ENCODE results near the gene KCNQ1.

KCNQ1 gene

GRCh38 chr11:2524446-2525165 lies 79.8 kb downstream of the KCNQ1 start:
- H3K27me3 ChIP-seq (ENCODE audit: control insufficient read depth, insufficient read depth, low read length) = peaks cover 13% of the 10 kb centered on the region
- no peaks in the 10 kb centered on the region for H3K4me1 ChIP-seq (ENCODE audit: control insufficient read depth, insufficient read depth, low read length)
- no peaks in the 10 kb centered on the region for H3K9me3 ChIP-seq (ENCODE audit: control insufficient read depth, insufficient read depth, low read depth, low read length)
- no peak overlapping the region for H3K27ac ChIP-seq (ENCODE audit: low read depth, low read length)
- H3K9ac ChIP-seq (ENCODE audit: low read length) = no peak overlapping the region
- H3K36me3 ChIP-seq (ENCODE audit: control insufficient read depth, insufficient read depth, low read length) = no peaks in the 10 kb centered on the region
- no peak overlapping the region for H3K4me3 ChIP-seq (ENCODE audit: low read depth, low read length)

- Histone ChIP-seq H3K4me3 (ENCODE audit: low read depth, low read length) (no peak overlapping the region), H3K9ac (ENCODE audit: low read length) (no peak overlapping the region), H3K9me3 (ENCODE audit: control insufficient read depth, insufficient read depth, low read depth, low read length) (no peaks in the 10 kb centered on the region), H3K27me3 (ENCODE audit: control insufficient read depth, insufficient read depth, low read length) (peaks cover 13% of the 10 kb centered on the region), H3K4me1 (ENCODE audit: control insufficient read depth, insufficient read depth, low read length) (no peaks in the 10 kb centered on the region), H3K36me3 (ENCODE audit: control insufficient read depth, insufficient read depth, low read length) (no peaks in the 10 kb centered on the region), H3K27ac (ENCODE audit: low read depth, low read length) (no peak overlapping the region)
These were observed 80.5 kb downstream of the KCNQ1 start for GRCh38 chr11:2525166-2525861.

DNA sequence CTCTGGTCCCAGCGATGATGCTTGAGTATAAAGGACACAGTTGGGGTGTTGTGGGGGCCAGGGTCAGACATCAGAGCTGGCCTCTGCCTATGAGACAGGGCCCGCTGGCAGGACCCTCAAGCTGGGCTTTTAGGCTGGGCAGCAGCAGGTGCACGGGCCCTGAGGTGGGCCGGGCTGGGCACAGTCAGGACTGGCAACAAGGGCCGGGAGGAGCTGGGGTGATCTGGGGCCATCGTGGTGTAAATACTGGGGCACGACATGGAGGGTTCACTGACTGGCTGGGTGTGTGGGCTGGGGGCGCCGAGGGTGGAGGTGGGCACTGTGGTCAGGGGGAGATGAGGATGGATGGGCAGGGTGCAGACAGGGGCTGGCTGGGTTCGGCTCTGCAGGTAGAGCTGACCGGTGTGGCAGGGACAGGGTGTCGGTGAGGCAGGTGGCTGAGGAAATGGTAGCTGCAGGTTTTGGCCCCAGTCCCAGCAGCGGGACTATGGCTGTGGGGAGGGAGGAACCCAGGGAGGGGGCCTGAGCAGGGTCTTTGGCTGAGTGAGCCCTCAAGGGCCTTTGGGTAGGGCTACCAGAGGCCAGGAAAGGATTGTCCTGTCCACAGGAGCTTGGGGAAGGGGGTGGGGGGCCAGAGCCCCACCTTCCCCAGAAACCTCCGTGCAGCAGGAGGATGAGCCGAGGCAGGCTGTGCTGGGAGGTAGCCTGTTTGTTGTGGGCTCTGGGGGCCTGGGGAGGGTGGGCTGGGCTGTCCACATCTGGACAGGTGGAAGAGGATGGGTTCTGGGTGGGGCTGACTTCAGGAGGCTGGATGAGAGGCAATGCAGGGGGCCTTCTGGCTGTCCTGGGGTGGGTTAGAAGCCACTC lies 81.4 kb downstream of the KCNQ1 start:
- H3K27me3 ChIP-seq (ENCODE audit: control insufficient read depth, insufficient read depth, low read length) = peaks cover 7% of the 10 kb centered on the region
- H3K4me3 ChIP-seq (ENCODE audit: low read depth, low read length) = no peak overlapping the region
- H3K36me3 ChIP-seq (ENCODE audit: control insufficient read depth, insufficient read depth, low read length) = no peaks in the 10 kb centered on the region
- no peaks in the 10 kb centered on the region for H3K9me3 ChIP-seq (ENCODE audit: control insufficient read depth, insufficient read depth, low read depth, low read length)
- no peak overlapping the region for H3K9ac ChIP-seq (ENCODE audit: low read length)
- no peak overlapping the region for H3K27ac ChIP-seq (ENCODE audit: low read depth, low read length)
- H3K4me1 ChIP-seq (ENCODE audit: control insufficient read depth, insufficient read depth, low read length) = no peaks in the 10 kb centered on the region

- Histone ChIP-seq H3K4me3 (ENCODE audit: low read depth, low read length) (no peak overlapping the region), H3K9me3 (ENCODE audit: control insufficient read depth, insufficient read depth, low read depth, low read length) (no peaks in the 10 kb centered on the region), H3K27ac (ENCODE audit: low read depth, low read length) (no peak overlapping the region), H3K9ac (ENCODE audit: low read length) (no peak overlapping the region), H3K4me1 (ENCODE audit: control insufficient read depth, insufficient read depth, low read length) (no peaks in the 10 kb centered on the region), H3K27me3 (ENCODE audit: control insufficient read depth, insufficient read depth, low read length) (peaks cover 4% of the 10 kb centered on the region; the same call in 1 of the 2 replicates), H3K36me3 (ENCODE audit: control insufficient read depth, insufficient read depth, low read length) (no peaks in the 10 kb centered on the region)
These were observed 82.1 kb downstream of the KCNQ1 start for GRCh38 chr11:2526808-2527381.

GRCh38 chr11:2527621-2528291 lies 82.9 kb downstream of the KCNQ1 start:
- Histone ChIP-seq H3K36me3 (ENCODE audit: control insufficient read depth, insufficient read depth, low read length) (no peaks in the 10 kb centered on the region), H3K4me3 (ENCODE audit: low read depth, low read length) (no peak overlapping the region), H3K9ac (ENCODE audit: low read length) (no peak overlapping the region), H3K4me1 (ENCODE audit: control insufficient read depth, insufficient read depth, low read length) (no peaks in the 10 kb centered on the region), H3K9me3 (ENCODE audit: control insufficient read depth, insufficient read depth, low read depth, low read length) (no peaks in the 10 kb centered on the region), H3K27ac (ENCODE audit: low read depth, low read length) (no peak overlapping the region), H3K27me3 (ENCODE audit: control insufficient read depth, insufficient read depth, low read length) (peaks cover 4% of the 10 kb centered on the region; the same call in 1 of the 2 replicates)

DNA sequence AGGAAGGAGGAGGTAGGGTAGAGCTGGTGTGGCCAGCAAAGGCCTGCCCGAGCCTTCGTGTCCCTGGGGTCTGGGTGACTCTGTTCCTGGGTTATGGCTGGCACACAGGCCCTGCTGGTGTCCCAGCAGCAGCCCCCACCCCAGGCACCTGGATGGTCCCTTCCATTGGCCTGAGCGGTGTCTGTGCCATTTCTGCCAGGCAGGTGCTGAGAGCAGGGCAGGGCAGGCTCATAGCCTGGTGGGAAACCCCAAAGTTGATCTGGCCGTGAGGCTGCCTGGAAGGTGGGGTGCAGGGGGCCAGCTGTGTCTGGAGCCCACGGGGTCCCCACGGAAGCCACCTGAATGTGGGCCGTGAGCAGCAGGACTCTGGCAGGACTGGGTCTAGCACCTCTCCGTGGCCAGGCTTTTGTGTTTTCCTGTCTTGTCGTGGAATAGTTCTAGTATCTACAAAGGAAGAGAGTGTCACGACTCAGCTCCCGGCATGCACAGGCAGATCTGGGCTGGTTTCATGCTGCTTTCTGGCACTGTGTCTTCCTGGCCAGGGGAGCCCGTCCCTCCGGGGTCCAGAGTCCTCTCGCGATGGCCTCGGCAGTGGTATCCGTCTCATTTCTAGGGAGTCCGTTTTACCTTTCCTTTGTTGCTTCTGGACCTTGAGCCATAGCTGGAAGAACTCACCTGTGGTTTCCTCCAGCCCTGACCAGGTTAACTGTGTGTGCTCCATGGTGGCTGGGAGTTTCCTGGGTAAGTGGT lies 83.7 kb downstream of the KCNQ1 start:
- Histone ChIP-seq H3K4me1 (ENCODE audit: control insufficient read depth, insufficient read depth, low read length) (peaks cover 6% of the 10 kb centered on the region), H3K9ac (ENCODE audit: low read length) (no peak overlapping the region), H3K27ac (ENCODE audit: low read depth, low read length) (no peak overlapping the region), H3K9me3 (ENCODE audit: control insufficient read depth, insufficient read depth, low read depth, low read length) (no peaks in the 10 kb centered on the region), H3K36me3 (ENCODE audit: control insufficient read depth, insufficient read depth, low read length) (no peaks in the 10 kb centered on the region), H3K4me3 (ENCODE audit: low read depth, low read length) (no peak overlapping the region), H3K27me3 (ENCODE audit: control insufficient read depth, insufficient read depth, low read length) (peaks cover 4% of the 10 kb centered on the region; the same call in 1 of the 2 replicates)

DNA sequence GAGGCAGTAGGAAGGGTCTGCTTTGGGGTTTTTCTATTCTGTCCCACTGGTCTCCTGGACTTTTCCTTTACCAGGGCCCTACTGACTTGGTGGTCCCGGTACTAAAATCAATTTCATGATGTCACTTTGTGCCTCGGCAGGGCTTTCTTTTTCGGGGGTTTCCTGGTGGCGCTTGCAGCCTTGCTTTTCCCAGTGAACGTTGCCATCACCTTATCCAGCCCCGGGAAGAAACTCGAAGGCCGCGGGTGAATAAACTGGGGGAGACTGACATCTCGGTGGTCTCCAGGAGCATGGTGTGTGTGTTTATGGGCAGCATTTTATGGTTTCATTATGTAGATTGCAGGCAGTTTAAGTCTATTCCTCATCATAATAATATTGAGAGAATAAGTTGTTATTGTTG lies 84.4 kb downstream of the KCNQ1 start:
- peaks cover 12% of the 10 kb centered on the region for H3K4me1 ChIP-seq (ENCODE audit: control insufficient read depth, insufficient read depth, low read length)
- no peak overlapping the region for H3K27ac ChIP-seq (ENCODE audit: low read depth, low read length)
- H3K4me3 ChIP-seq (ENCODE audit: low read depth, low read length) = no peak overlapping the region
- H3K9ac ChIP-seq (ENCODE audit: low read length) = no peak overlapping the region
- no peaks in the 10 kb centered on the region for H3K36me3 ChIP-seq (ENCODE audit: control insufficient read depth, insufficient read depth, low read length)
- H3K9me3 ChIP-seq (ENCODE audit: control insufficient read depth, insufficient read depth, low read depth, low read length) = no peaks in the 10 kb centered on the region
- peaks cover 4% of the 10 kb centered on the region; the same call in 1 of the 2 replicates for H3K27me3 ChIP-seq (ENCODE audit: control insufficient read depth, insufficient read depth, low read length)

- no peaks in the 10 kb centered on the region for H3K9me3 ChIP-seq (ENCODE audit: control insufficient read depth, insufficient read depth, low read depth, low read length)
- H3K9ac ChIP-seq (ENCODE audit: low read length) = no peak overlapping the region
- H3K36me3 ChIP-seq (ENCODE audit: control insufficient read depth, insufficient read depth, low read length) = no peaks in the 10 kb centered on the region
- no peak overlapping the region for H3K4me3 ChIP-seq (ENCODE audit: low read depth, low read length)
- H3K27ac ChIP-seq (ENCODE audit: low read depth, low read length) = no peak overlapping the region
- H3K27me3 ChIP-seq (ENCODE audit: control insufficient read depth, insufficient read depth, low read length) = peaks cover 7% of the 10 kb centered on the region; the same call in 1 of the 2 replicates
- peaks cover 16% of the 10 kb centered on the region for H3K4me1 ChIP-seq (ENCODE audit: control insufficient read depth, insufficient read depth, low read length)
These were observed 84.8 kb downstream of the KCNQ1 start for GRCh38 chr11:2529636-2530035.

- no peaks in the 10 kb centered on the region for H3K9me3 ChIP-seq (ENCODE audit: control insufficient read depth, insufficient read depth, low read depth, low read length)
- peaks cover 16% of the 10 kb centered on the region for H3K4me1 ChIP-seq (ENCODE audit: control insufficient read depth, insufficient read depth, low read length)
- no peak overlapping the region for H3K9ac ChIP-seq (ENCODE audit: low read length)
- no peaks in the 10 kb centered on the region for H3K36me3 ChIP-seq (ENCODE audit: control insufficient read depth, insufficient read depth, low read length)
- H3K4me3 ChIP-seq (ENCODE audit: low read depth, low read length) = no peak overlapping the region
- peaks cover 9% of the 10 kb centered on the region; the same call in 1 of the 2 replicates for H3K27me3 ChIP-seq (ENCODE audit: control insufficient read depth, insufficient read depth, low read length)
- no peak overlapping the region for H3K27ac ChIP-seq (ENCODE audit: low read depth, low read length)
These were observed 85.5 kb downstream of the KCNQ1 start for GRCh38 chr11:2530131-2530854.
